B cell (primary cell): ENCODE measurements around the gene OBP2B. TPM values are rescaled to one million over a fixed set of nuclear protein-coding genes. Genes with fewer than 3 reads are reported as not detected.

ENCODE experiments used
- ATAC-seq: fragments of 200-7000 bp; cut with Tn5 transposase; one replicate; pipeline ENCODE4 v1.10.0; 2021; ENCODE audit warnings: low read depth, mild to moderate bottlenecking, moderate number of reproducible peaks, moderate library complexity
- CTCF ChIA-PET: fragments of 350-600 bp; sonication (Branson Sonifier 250); formaldehyde crosslinking; loops from one replicate; lab custom pipeline; 2021; ENCODE audit warnings: antibody characterized with exemption, inconsistent platforms; lab: Charles Lee
- POLR2A ChIA-PET: fragments of 350-600 bp; sonication (Branson Sonifier 250); formaldehyde crosslinking; loops from one replicate; lab custom pipeline; 2021; ENCODE audit warnings: antibody characterized with exemption; lab: Charles Lee
- DNase-seq: peaks from one replicate; pipeline ENCODE4 v3.0.0; 2013
- H2AFZ ChIP-seq: 2 replicates; pipeline ENCODE4 v1.6.1; 2012; ENCODE audit warnings: mild to moderate bottlenecking, low read depth, low read length; ENCODE audit not compliant: insufficient read depth, poor library complexity, severe bottlenecking
- H3K27ac ChIP-seq, 2 donors: 1 replicate in 1 of 2; 2 replicates in 1 of 2; pipeline ENCODE4 v1.5.1; 2012 to 2013; ENCODE audit warnings: low read length in 2 of 2, mild to moderate bottlenecking in 2 of 2, moderate library complexity in 1 of 2
- H3K27me3 ChIP-seq, 4 experiments: fragments of 200-600 bp in 1 of 4; sonication (generic) in 1 of 4; replicated peaks in 1 of 4; 1 replicate in 2 of 4; 2 replicates in 2 of 4; pipeline versions ENCODE4 v1.6.1 to v1.7.0; 2013 to 2016; ENCODE audit warnings: low read length in 3 of 4, mild to moderate bottlenecking in 2 of 4, mixed read lengths in 1 of 4, moderate library complexity in 1 of 4; ENCODE audit not compliant: insufficient read depth in 4 of 4, control insufficient read depth in 3 of 4; ENCODE audit errors: control extremely low read depth in 1 of 4
- H3K36me3 ChIP-seq, 2 experiments: replicated peaks in 1 of 2; 1 replicate in 1 of 2; 2 replicates in 1 of 2; pipeline versions ENCODE4 v1.6.1 to v1.7.1; 2013; ENCODE audit warnings: low read length in 1 of 2; ENCODE audit not compliant: insufficient read depth in 2 of 2, control insufficient read depth in 1 of 2; ENCODE audit errors: control extremely low read depth in 1 of 2, extremely low read depth in 1 of 2
- H3K4me1 ChIP-seq, 2 donors: fragments of 200-600 bp in 1 of 2; sonication (generic) in 1 of 2; 1 replicate in 1 of 2; 2 replicates in 1 of 2; pipeline versions ENCODE4 v1.5.1 to v1.6.1; 2013 to 2017; ENCODE audit warnings: low read length in 2 of 2; ENCODE audit not compliant: control insufficient read depth in 2 of 2, insufficient read depth in 2 of 2
- H3K4me2 ChIP-seq: replicated peaks from 2 replicates; pipeline ENCODE3; 2012; ENCODE audit warnings: mild to moderate bottlenecking, low read depth, low read length; ENCODE audit not compliant: poor library complexity, severe bottlenecking
- H3K4me3 ChIP-seq, 5 experiments: fragments of 200-600 bp in 1 of 5; sonication (generic) in 1 of 5; 1 replicate in 3 of 5; 2 replicates in 2 of 5; pipeline versions ENCODE4 v1.5.1 to v1.7.0; 2011 to 2016; ENCODE audit warnings: low read length in 4 of 5, mild to moderate bottlenecking in 4 of 5, low read depth in 2 of 5, control low read depth in 1 of 5, moderate library complexity in 1 of 5; ENCODE audit not compliant: insufficient read depth in 1 of 5; ENCODE audit errors: control extremely low read depth in 1 of 5, extremely low read depth in 1 of 5
- H3K79me2 ChIP-seq: fragments of 200-600 bp; sonication (generic); one replicate; pipeline ENCODE4 v1.6.0; 2016; ENCODE audit warnings: low read length; ENCODE audit not compliant: control insufficient read depth, insufficient read depth
- H3K9ac ChIP-seq: fragments of 200-600 bp; sonication (generic); 2 replicates; pipeline ENCODE4 v1.6.1; 2017; ENCODE audit warnings: mild to moderate bottlenecking, low read length, moderate library complexity
- H3K9me3 ChIP-seq, 3 donors: one replicate each; pipeline versions ENCODE4 v1.6.1 to v1.7.1; 2013; ENCODE audit warnings: low read length in 2 of 3; ENCODE audit not compliant: control insufficient read depth in 2 of 3, insufficient read depth in 1 of 3; ENCODE audit errors: control extremely low read depth in 1 of 3
- H4K20me1 ChIP-seq: 2 replicates; pipeline ENCODE4 v1.6.0; 2012; ENCODE audit warnings: mild to moderate bottlenecking, low read length; ENCODE audit not compliant: insufficient read depth, control insufficient read depth, poor library complexity, severe bottlenecking
- H3K27ac Mint-ChIP-seq: one replicate; pipeline ENCODE4 v1.8.0; 2021; ENCODE audit warnings: mixed read lengths
- H3K27me3 Mint-ChIP-seq: one replicate; pipeline ENCODE4 v1.8.0; 2021; ENCODE audit warnings: mixed read lengths
- H3K4me1 Mint-ChIP-seq: one replicate; pipeline ENCODE4 v1.8.0; 2021; ENCODE audit warnings: mixed read lengths
- H3K4me3 Mint-ChIP-seq: one replicate; pipeline ENCODE4 v1.8.0; 2021; ENCODE audit warnings: mixed read lengths
- H3K9me3 Mint-ChIP-seq: one replicate; pipeline ENCODE4 v1.8.0; 2022; ENCODE audit warnings: mixed read lengths; ENCODE audit not compliant: insufficient read depth
- EZH2 ChIP-seq: IDR thresholded peaks from 2 replicates; pipeline ENCODE4 v1.6.1; 2012; ENCODE audit warnings: borderline replicate concordance, low read depth, mild to moderate bottlenecking, moderate library complexity, low read length; ENCODE audit not compliant: insufficient read depth, poor library complexity, severe bottlenecking
- WGBS: methylation state at CpG from one replicate; pipeline ENCODE4 v1.1.5; 2013; ENCODE audit warnings: missing lambda C conversion rate; ENCODE audit not compliant: insufficient coverage; 5-methylcytosine and 5-hydroxymethylcytosine counted together
- intact Hi-C: fragments of 100-400 bp; cut with micrococcal nuclease; formaldehyde crosslinking; loops from one replicate; pipeline ENCODE4 v1.10.0; 2022
- polyA plus RNA-seq: library from polyadenylated mRNA; depleted of rRNA; stranded (reverse); fragments of >200 nt; gene quantifications from 2 replicates; pipeline ENCODE4 v1.2.3, GENCODE V29; 2012
- total RNA-seq, 2 donors: library from RNA; stranded (reverse); fragments of 120-200 nt in 1 of 2; gene quantifications; 1 replicate in 1 of 2; 2 replicates in 1 of 2; pipeline versions ENCODE4 v1.2.3 to v1.2.4, GENCODE V29; 2013 to 2022
- TF ChIP-seq, protein P1 (sequence below): fragments of 200-600 bp; IDR thresholded peaks from one replicate; pipeline ENCODE4 v1.8.0; 2022; ENCODE audit warnings: antibody characterized with exemption, mild to moderate bottlenecking

OBP2B gene
- total and polyA plus RNA-seq, 2 donors (not counting 1 experiment from before 2014, with no cell fraction given) = not detected

DNA sequence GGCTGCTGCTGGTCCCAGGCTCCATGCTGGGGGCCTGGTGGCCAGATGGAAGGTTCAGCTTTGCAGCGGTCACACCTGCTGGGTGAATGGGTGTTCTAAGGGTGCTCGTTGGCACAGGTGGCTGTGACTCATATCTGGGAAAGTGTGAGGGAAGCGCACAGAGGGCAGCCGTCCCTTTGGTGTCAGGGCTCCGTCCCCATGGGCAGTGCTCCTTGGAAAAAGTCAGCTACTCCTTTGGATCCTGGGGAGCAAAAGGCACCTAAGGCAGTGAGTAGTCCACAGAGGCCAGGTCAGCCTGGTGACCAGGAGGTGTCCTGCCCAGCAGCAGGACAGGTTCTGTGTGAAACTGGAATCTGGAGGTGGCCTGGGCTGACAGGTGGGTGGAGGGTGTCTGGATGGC, 26.9 kb downstream of the OBP2B start:
- Mint-ChIP-seq H3K27ac (no peak overlapping the region), H3K4me3 (no peak overlapping the region), H3K4me1 (peaks cover 8% of the 10 kb centered on the region), H3K27me3 (peaks cover 25% of the 10 kb centered on the region), H3K9me3 (no peaks in the 10 kb centered on the region)
- H3K9me3 ChIP-seq = no peaks in the 10 kb centered on the region
- H4K20me1 ChIP-seq = no peaks in the 10 kb centered on the region
- WGBS = 84% methylated on average over 5 of the region's 5 CpGs
- intact Hi-C loops = loop anchor here (10.0 kb wide), 1 partner anchor 173 kb away; the partner anchor contains the start of genes SURF1 and SURF2
- no peak overlapping the region for H2AFZ ChIP-seq
- DNase-seq = no peak
- no peaks in the 10 kb centered on the region for H3K79me2 ChIP-seq
- peaks cover 8 to 12% of the 10 kb centered on the region in 2 donors for H3K4me1 ChIP-seq
- CTCF ChIA-PET = interaction anchor here (0.8 to 11.8 kb wide), 6 partner anchors 7 to 305 kb away, joined by 4 to 144 read pairs (median 5); no protein-coding TSS in a partner anchor
- no peak overlapping the region for H3K4me2 ChIP-seq
- H3K27me3 ChIP-seq = peaks cover 0 to 10% (median 3%) of the 10 kb centered on the region in 4 experiments
- no peak overlapping the region for H3K27ac ChIP-seq
- no peak overlapping the region for H3K9ac ChIP-seq
- H3K36me3 ChIP-seq = no peaks in the 10 kb centered on the region
- no peak for ATAC-seq
- POLR2A ChIA-PET = no interaction called here
- TF ChIP-seq EZH2 = no peak
- H3K4me3 ChIP-seq = no peak overlapping the region

DNA sequence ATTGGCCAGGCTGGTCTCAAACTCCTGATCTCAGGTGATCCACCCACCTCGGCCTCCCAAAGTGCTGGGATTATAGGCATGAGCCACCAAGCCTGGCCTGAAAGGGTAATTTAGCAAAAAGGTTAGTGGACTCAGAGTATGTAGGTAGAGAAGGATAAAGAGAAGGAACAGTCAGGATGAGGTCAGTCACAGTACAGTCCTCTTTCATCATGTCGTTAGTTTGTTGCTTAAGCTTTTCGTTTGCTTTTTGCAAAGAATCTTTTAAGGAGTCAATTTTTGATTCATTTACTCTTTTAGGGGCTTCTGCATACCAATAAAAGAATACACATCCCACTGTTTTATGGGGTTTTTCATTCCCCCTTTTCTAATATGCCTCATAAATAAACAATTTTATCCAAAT, 27.5 kb downstream of the OBP2B start:
- Histone ChIP-seq H3K27me3 (peaks cover 0 to 10% (median 3%) of the 10 kb centered on the region in 4 experiments), H3K9me3 (no peaks in the 10 kb centered on the region), H4K20me1 (no peaks in the 10 kb centered on the region), H3K9ac (no peak overlapping the region), H3K79me2 (no peaks in the 10 kb centered on the region), H3K4me2 (no peak overlapping the region), H3K36me3 (no peaks in the 10 kb centered on the region), H3K4me3 (no peak overlapping the region), H3K27ac (no peak overlapping the region), H3K4me1 (peaks cover 8 to 12% of the 10 kb centered on the region in 2 donors), H2AFZ (no peak overlapping the region)
- Mint-ChIP-seq H3K9me3 (no peaks in the 10 kb centered on the region), H3K27ac (no peak overlapping the region), H3K4me3 (no peak overlapping the region), H3K27me3 (peaks cover 23% of the 10 kb centered on the region), H3K4me1 (peaks cover 8% of the 10 kb centered on the region)
- ChIA-PET POLR2A (no interaction called here), CTCF (interaction anchor here (0.8 to 11.8 kb wide), 14 partner anchors 8 to 306 kb away, joined by 3 to 144 read pairs (median 4); no protein-coding TSS in a partner anchor)
- ATAC-seq = no peak
- TF ChIP-seq, protein P1, sequence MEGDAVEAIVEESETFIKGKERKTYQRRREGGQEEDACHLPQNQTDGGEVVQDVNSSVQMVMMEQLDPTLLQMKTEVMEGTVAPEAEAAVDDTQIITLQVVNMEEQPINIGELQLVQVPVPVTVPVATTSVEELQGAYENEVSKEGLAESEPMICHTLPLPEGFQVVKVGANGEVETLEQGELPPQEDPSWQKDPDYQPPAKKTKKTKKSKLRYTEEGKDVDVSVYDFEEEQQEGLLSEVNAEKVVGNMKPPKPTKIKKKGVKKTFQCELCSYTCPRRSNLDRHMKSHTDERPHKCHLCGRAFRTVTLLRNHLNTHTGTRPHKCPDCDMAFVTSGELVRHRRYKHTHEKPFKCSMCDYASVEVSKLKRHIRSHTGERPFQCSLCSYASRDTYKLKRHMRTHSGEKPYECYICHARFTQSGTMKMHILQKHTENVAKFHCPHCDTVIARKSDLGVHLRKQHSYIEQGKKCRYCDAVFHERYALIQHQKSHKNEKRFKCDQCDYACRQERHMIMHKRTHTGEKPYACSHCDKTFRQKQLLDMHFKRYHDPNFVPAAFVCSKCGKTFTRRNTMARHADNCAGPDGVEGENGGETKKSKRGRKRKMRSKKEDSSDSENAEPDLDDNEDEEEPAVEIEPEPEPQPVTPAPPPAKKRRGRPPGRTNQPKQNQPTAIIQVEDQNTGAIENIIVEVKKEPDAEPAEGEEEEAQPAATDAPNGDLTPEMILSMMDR = no peak
- TF ChIP-seq EZH2 = no peak
- intact Hi-C loops = loop anchor here (10.0 kb wide), 1 partner anchor 173 kb away; the partner anchor contains the start of genes SURF1 and SURF2
- DNase-seq = no peak
- WGBS = 80% methylated on average over 3 of the region's 3 CpGs
